Breast epithelium (tissue), 4 donors: ENCODE results near the gene DGCR8. TPM values are rescaled to one million over a fixed set of nuclear protein-coding genes. Genes with fewer than 3 reads are reported as not detected.
A peak's percentile ranks its signal among the peaks of the same experiment; 100 is the strongest.

Experiments used
- DNase-seq, 2 donors: peaks; one replicate each; pipeline ENCODE4 v3.0.0-alpha.2; 2019; ENCODE audit warnings: low spot score in 2 of 2
- H3K27ac ChIP-seq, 2 donors: fragments of 200-600 bp; sonication (generic) in 1 of 2; one replicate each; pipeline ENCODE4 v1.5.1; 2016 to 2019; ENCODE audit warnings: mild to moderate bottlenecking in 1 of 2
- H3K27me3 ChIP-seq, 2 donors: fragments of 200-600 bp; sonication (generic) in 1 of 2; one replicate each; pipeline versions ENCODE4 v1.5.1 to v1.6.0; 2017 to 2019; ENCODE audit warnings: control low read depth in 1 of 2, mild to moderate bottlenecking in 1 of 2
- H3K36me3 ChIP-seq: fragments of 200-600 bp; one replicate; pipeline ENCODE4 v1.5.1; 2019
- H3K4me1 ChIP-seq, 2 donors: fragments of 200-600 bp; sonication (generic); one replicate each; pipeline ENCODE4 v1.5.1; 2016 to 2019; ENCODE audit warnings: control low read depth in 1 of 2
- H3K4me3 ChIP-seq, 3 donors: fragments of 200-600 bp; sonication (generic); 1 replicate in 2 of 3; 2 replicates in 1 of 3; pipeline ENCODE4 v1.5.1; 2016 to 2019; ENCODE audit warnings: mild to moderate bottlenecking in 3 of 3, moderate library complexity in 2 of 3
- H3K9me3 ChIP-seq, 2 donors: fragments of 200-600 bp; sonication (generic) in 1 of 2; one replicate each; pipeline ENCODE4 v1.5.1; 2016 to 2019; ENCODE audit warnings: control low read depth in 1 of 2
- CTCF ChIP-seq, 3 donors: fragments of 450-650 bp; IDR thresholded peaks; one replicate each; pipeline ENCODE4 v1.5.1; 2016 to 2017; ENCODE audit warnings: antibody characterized with exemption in 3 of 3, mild to moderate bottlenecking in 3 of 3, moderate library complexity in 3 of 3
- POLR2A ChIP-seq: fragments of 450-650 bp; IDR thresholded peaks from one replicate; pipeline ENCODE4 v1.6.1; 2016; ENCODE audit warnings: antibody characterized with exemption, mild to moderate bottlenecking, moderate library complexity
- POLR2AphosphoS5 ChIP-seq, 3 donors: sonication (generic); formaldehyde crosslinking; IDR thresholded peaks; one replicate each; pipeline ENCODE4 v1.6.1; 2017; ENCODE audit warnings: antibody characterized with exemption in 3 of 3
- intact Hi-C: fragments of 100-400 bp; cut with DNase I; formaldehyde crosslinking; loops from one replicate; pipeline ENCODE4 v1.15.1; 2023; ENCODE audit warnings: low total_unique reads
- total RNA-seq, 3 donors: library from RNA; depleted of rRNA; stranded (reverse); fragments of >200 nt; gene quantifications; one replicate each; pipeline ENCODE4 v1.1.0, GENCODE V29; 2016

The DGCR8 gene
- total RNA-seq, 3 donors from 2014 or later: 18.4 to 34.7 (median 29.0) TPM

- Histone ChIP-seq H3K9me3 (no peaks in the 10 kb centered on the region), H3K27me3 (no peaks in the 10 kb centered on the region), H3K4me3 (no peak overlapping the region), H3K27ac (no peak overlapping the region), H3K36me3 (peaks cover 12% of the 10 kb centered on the region), H3K4me1 (no peaks in the 10 kb centered on the region)
- intact Hi-C loops: loop anchor here (5.0 kb wide), 1 partner anchor 378 kb away; no protein-coding TSS in a partner anchor
- TF ChIP-seq POLR2A (no peak), CTCF (IDR thresholded peaks at IDR 0.05) (no peak), POLR2AphosphoS5 (IDR thresholded peaks at IDR 0.05) (no peak)
- DNase-seq: no peak
Observed at GRCh38 chr22:20110359-20110985, 30.4 kb downstream of the DGCR8 start.

- Histone ChIP-seq H3K4me3 (no peak overlapping the region), H3K4me1 (peaks cover 5% of the 10 kb centered on the region in 2 donors), H3K9me3 (no peaks in the 10 kb centered on the region), H3K27ac (no peak overlapping the region), H3K27me3 (no peaks in the 10 kb centered on the region), H3K36me3 (peaks cover 12% of the 10 kb centered on the region)
- intact Hi-C loops: loop anchor here (5.0 kb wide), 1 partner anchor 379 kb away; no protein-coding TSS in a partner anchor
- TF ChIP-seq POLR2AphosphoS5 (IDR thresholded peaks at IDR 0.05) (no peak), CTCF (IDR thresholded peaks at IDR 0.05) (peak in 1 of 3 donors; percentile 6)
- DNase-seq: no peak
Observed at GRCh38 chr22:20111045-20111688, 31.1 kb downstream of the DGCR8 start.

GRCh38 chr22:20111689-20112622, 31.9 kb downstream of the DGCR8 start:
- H3K27ac ChIP-seq: no peak overlapping the region
- no peak for DNase-seq
- H3K36me3 ChIP-seq: peaks cover 12% of the 10 kb centered on the region
- no peaks in the 10 kb centered on the region for H3K27me3 ChIP-seq
- H3K4me3 ChIP-seq: no peak overlapping the region
- TF ChIP-seq CTCF (IDR thresholded peaks at IDR 0.05) (no peak), POLR2A (no peak), POLR2AphosphoS5 (IDR thresholded peaks at IDR 0.05) (no peak)
- H3K9me3 ChIP-seq: no peaks in the 10 kb centered on the region
- intact Hi-C loops: loop anchor here (5.0 kb wide), 1 partner anchor 380 kb away; no protein-coding TSS in a partner anchor
- peaks cover 5 to 8% of the 10 kb centered on the region in 2 donors for H3K4me1 ChIP-seq

- Histone ChIP-seq H3K4me3 (no peak overlapping the region), H3K9me3 (no peaks in the 10 kb centered on the region), H3K27me3 (no peaks in the 10 kb centered on the region), H3K36me3 (peaks cover 12% of the 10 kb centered on the region), H3K4me1 (peaks cover 5 to 8% of the 10 kb centered on the region in 2 donors), H3K27ac (no peak overlapping the region)
- DNase-seq: no peak
- intact Hi-C loops: loop anchor here (5.0 kb wide), 1 partner anchor 381 kb away; no protein-coding TSS in a partner anchor
- TF ChIP-seq CTCF (IDR thresholded peaks at IDR 0.05): no peak
- no peak for TF ChIP-seq POLR2AphosphoS5 (IDR thresholded peaks at IDR 0.05)
- no peak for TF ChIP-seq POLR2A
Observed at GRCh38 chr22:20112623-20113511, 32.8 kb downstream of the DGCR8 start.
